Stimulated activated CD8-positive, alpha-beta memory T cell treated with anti-CD3 and anti-CD28 coated beads, Interleukin-12 subunit alpha, Interleukin-12 subunit beta, amount 100 ng/mL, for 1 hour (primary cell): ENCODE data around the gene CD68.
"Not testable (repeated sequence)": the region's sequence is repeated elsewhere in the genome, so short reads cannot be mapped to it uniquely, and the experiment has no call there.

Source experiments
- DNase-seq: peaks from one replicate; pipeline ENCODE4 v3.0.0-alpha.2; 2020; ENCODE audit warnings: low read depth

Gene CD68

DNA sequence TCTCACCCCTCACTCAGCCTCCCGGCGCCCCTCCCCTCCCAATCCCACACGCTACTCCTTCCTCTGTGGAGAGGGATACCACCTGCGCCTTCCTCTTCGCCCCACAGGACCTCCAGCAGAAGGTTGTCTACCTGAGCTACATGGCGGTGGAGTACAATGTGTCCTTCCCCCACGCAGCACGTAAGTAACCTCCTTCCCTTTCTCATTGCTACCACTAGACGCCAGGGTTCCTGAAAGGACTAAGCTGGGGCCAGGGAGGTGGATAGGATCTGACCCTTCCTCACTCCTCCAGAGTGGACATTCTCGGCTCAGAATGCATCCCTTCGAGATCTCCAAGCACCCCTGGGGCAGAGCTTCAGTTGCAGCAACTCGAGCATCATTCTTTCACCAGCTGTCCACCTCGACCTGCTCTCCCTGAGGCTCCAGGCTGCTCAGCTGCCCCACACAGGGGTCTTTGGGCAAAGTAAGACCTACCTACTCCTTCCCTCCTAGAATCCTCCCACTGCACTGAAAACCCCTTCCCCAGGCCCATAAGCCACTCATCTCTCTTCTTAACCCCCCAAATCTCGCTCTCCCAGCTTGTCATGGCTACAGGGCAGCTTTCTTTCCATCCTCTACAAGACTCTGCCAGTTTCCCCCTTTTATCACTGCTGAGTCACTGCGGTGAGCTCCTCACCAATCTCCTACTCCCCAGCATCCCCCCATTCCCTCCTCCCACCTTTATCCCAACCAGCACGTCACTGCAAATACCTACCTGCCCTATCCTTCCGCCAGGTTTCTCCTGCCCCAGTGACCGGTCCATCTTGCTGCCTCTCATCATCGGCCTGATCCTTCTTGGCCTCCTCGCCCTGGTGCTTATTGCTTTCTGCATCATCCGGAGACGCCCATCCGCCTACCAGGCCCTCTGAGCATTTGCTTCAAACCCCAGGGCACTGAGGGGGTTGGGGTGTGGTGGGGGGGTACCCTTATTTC is 1.5 kb downstream of the CD68 start:
- DNase-seq, result no peak

DNA sequence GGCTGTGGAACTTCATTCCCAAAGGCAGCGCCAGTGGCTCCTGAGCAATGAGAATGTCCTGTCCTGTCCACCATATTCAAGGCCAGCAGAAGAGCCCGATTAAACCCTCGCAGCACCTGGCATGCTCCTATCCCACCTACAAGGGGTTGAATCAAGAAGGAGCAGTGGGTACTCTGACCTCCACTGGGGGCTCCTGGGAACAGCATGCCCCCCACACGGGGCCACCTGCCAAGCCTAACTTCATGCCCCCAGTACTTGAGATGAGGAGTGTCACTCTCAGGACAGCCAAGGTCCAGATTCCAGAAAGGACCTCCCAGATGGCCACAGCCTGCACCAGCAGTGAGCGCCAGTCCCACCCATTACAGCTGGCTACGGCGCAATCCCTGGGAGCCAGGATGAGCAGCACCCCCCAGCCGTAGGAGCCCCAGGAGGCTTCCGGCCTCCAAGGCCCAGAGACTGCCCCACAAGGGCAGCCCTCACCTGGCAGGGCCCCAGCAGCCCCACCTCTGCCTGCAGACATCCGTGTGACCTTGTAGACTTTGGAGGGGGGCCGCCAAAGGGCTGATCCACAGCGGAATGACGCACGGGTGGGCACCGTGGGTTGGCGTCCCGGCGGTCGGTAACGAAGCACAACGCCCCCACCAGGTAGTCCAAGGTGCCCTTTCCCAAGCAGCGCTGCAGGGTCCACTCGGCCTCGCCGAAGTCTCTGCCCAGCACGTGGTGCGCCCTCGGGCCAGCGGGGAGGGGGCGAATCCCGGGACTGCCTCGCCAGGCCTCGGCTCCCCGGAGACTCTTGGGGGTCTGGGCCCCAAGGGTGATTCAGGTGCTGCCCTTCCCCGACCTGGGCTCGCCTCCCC is 3.2 kb downstream of the CD68 start:
- no peak for DNase-seq

- DNase-seq, result peak; percentile 90
Observed at GRCh38 chr17:7583253-7584109, 4.0 kb downstream of the CD68 start, which contains the start of gene MPDU1. Gene MPDU1, plus strand, starts transcription at chr17:7583852. Its CDS starts 11 bp downstream, at chr17:7583863.

- no peak for DNase-seq
Observed at GRCh38 chr17:7586673-7587419, 7.4 kb downstream of the CD68 start.

DNA sequence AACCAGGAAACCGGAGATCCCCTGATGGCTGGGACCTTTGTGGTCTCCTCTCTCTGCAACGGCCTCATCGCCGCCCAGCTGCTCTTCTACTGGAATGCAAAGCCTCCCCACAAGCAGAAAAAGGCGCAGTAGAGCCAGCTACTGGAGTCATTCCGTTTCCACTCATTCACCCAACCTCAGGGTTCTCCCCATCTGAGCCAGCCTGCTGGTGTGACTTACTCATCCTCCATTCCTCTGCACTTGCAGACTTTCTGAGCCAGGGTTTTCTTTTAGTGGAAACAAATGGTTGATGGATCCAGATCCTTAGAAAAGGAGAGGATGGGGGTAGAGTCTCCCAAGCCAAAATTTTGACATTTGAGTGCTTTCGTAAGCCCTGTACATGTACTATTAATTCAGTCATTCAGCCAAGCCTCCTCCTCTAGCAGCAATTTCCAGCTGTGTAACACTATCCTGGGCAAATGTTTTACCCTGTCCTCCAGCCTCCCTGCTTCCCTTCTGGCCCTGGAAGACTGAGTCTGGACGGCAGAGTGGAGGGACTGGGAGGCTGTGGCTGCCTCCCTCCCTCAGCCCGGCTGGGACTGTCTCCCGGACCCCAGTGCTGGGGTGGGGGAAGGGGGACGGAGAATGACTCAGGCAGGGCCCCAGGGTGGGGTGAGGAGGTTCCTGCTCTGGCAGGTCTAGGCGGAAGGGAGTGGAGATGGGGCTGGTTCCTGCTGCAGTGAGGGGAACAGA is 8.1 kb downstream of the CD68 start:
- DNase-seq, result no peak

DNA sequence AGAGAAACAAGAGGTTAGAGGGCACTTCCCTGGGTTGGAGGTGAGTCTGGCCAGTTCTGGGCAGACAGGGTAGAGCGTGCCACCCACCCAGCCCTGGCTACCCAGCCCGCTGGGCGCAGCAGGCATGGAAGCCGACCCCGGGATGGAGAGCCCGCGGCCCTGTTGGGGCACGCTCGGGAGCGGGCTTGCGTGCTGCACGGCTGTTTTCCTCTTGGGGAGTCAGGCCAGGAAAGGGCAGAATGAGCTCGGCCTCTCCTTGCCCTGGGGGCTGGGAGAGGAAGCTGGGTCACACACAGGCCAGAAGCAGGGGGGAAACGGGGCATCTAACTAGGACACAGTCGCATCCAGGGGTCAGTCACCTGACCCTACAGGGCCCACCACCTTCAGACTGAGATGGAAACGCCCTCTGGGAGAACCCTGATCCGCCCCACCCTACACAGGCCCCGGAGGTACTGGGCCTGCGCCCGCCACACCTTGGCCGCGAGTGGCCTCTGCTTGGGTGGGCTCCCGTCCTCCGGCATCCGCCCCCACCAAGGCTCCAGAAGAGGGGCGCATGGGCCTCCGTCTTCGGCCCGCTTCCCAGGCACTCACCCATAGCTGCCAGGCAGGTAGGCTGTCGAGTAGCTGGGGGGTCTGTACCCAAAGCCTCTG is 9.2 kb downstream of the CD68 start:
- DNase-seq, result no peak

DNA sequence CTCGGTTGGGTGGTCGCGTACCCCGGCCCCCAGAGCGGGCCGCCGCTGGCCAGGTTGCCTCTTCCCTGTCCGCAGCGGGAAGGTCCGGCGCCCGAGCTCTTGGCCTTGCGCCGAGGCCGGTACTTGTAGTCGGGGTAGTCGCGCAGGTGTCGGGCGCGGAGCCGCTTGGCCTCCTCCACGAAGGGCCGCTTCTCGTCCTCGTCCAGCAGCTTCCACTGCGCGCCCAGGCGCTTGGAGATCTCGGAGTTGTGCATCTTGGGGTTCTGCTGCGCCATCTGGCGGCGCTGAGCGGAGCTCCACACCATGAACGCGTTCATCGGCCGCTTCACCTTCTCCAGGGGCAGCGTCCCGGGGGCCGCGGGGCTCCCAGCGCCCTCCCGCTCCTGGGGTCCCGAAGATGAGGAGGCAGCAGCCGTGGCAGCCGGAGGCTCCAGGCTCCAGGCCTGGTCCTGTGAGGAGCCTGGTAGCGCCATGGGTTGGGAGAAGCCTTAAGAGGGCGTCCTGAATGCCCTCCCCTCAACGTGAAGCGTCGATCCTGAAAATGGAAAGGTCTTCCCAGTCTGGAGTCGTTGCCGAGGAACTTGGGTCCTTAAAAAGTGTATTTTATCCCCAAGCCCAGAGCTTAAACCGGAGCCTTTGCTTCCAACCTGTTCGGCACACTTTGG is 9.9 kb downstream of the CD68 start:
- peak; percentile 46 for DNase-seq

- no peak for DNase-seq
Observed at GRCh38 chr17:7589891-7590691, 10.7 kb downstream of the CD68 start, which contains the start of gene SOX15. Gene SOX15, minus strand, starts transcription at chr17:7590094. Its CDS starts 418 bp downstream, at chr17:7589676.

DNA sequence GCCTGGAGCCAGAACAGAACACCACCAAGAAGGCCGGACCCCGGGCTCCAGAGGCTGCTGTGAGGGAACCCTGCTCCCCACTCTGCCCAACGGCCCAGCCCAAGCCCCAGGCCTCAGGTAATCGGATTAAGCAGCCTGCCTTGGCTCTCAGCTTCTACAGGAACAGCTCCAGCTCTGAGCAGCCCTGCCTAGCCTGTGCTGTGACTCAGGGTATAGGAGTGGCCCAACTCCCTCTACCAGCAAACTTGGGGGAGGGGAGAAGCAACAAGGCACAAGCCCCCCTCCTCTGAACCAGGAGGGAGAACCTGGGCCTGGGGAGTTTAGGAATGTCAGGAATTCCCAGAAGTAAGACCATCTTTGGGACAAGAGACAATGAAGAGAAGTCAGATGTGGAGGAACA is 11.3 kb downstream of the CD68 start:
- DNase-seq, result no peak

DNA sequence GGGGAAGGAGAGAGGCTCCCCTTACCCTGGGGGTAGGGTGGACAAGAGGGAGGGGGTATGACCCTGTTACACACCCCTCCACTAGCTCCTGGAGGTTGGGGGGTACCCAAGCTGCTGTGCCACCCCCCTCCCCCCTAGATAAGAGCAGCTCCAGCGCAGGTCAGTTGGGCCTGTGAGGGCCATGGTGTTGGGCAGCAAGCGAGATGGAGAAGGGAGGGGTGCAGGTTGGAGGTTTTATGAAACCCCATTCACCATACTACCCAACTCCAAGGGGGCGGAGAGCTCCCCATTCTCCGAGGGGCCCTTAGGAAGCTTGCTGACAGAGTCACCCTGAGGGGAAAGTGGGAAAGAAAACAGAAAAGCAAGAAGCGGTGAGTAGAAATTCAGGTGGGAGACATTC is 12.2 kb downstream of the CD68 start:
- no peak for DNase-seq

DNA sequence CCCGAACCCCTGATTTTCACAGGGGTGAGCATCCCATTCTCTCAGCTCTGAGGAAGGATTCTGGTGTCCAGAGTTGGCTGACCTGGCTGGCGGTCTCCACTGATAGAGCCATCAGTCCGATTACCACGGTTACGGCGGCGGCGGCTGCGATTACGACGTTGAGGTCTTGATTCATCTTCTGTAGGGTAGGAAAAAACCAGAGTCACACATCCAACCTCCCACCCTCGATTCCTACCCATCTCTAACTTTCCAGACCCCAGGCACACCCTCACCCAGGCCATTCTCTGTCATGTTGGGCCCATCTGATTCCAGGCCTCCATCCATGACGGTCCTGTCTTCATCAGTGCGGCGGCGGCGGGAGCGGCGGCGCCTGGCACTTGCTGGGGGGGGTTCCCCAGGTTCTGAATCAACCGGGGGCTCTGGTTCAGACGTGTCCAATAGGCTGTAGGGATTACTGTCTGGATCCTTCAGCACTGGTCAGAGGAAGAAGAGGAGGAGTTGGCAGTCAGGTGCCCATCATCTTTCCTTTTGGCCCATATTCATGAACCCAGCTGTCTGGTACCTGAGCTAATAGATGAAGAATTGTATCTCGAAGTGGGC is 13.1 kb downstream of the CD68 start:
- DNase-seq, result no peak

GRCh38 chr17:7593296-7593695 is 13.9 kb downstream of the CD68 start:
- no peak for DNase-seq

DNA sequence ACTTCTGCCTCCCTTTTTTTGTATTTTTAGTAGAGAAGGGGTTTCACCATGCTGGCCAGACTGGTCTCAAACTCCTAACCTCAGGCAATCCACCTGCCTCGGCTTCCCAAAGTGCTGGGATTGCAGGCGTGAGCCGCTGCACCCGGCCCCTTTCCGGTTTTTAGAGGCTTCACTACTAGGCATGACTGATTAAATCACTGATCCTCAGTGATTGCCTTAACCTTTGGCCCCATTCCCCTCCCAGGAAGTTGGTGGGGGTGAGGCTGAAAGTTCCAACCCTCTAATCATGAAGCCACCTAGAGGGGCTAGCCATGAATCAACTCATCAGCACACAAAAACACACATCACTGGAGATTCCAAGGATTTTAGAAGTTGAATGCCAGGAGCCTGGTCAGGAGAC is 18.1 kb downstream of the CD68 start:
- DNase-seq, result not testable (repeated sequence)

DNA sequence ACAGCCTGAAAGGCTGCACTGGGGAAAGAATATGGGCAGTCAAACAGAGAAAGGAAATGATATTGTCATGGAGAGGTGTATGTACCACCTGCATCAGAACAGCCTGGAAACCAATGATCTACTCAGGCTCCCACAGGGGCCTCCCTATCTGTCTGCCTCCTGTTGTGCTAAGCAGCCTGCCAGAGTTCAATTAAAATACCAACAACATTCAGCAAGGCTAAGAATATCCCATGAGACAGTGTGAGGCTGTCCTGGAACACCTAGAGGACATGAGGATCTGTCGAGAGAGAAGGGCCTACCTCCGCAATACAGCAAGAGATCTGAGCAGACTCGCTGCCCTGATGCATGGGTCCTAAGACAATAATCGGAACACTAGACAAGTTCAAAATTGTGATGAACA is 26.8 kb downstream of the CD68 start:
- DNase-seq, result no peak

DNA sequence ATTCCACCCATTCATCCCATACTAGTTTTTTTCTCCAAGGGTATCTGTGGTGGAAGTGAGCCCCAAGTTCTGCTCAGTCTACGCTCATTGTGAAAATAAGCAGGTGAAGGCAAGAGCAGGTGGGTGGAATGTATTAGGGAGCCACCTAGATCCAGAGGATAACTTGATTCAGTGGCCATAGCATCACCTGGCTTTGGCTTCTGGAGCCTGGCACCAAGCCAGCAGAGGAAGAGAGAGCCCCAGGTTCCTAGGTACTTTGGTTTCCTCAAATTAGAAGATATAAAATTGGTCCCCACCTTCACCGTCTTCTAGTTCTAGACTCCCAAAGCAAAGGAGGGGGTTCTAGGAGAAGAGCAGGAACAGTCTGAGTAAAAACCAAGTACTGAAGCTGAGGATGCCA is 31.2 kb downstream of the CD68 start:
- no peak for DNase-seq

- no peak for DNase-seq
Observed at GRCh38 chr17:7611635-7612293, 32.3 kb downstream of the CD68 start.

DNA sequence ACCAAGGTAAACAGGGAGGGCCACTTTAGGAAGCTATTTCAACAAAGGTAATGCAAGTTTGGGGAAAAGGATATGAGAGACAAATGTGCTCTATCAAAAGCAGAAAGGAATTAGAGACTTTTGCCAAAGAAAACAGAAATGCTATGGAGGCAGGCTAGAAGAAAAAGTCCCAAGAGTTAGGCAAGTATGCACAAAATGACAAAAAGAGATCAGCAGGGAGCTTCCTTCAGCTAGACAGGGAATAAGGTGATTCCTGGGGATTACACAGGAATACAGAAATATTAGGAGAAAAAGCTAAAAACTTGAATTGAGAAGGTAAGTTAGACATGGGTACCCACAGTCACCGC is 32.8 kb downstream of the CD68 start:
- DNase-seq, result no peak
